C4-2B (cell line): ENCODE results near the gene EXOC6B.
"Not testable (repeated sequence)": the region's sequence is repeated elsewhere in the genome, so short reads cannot be mapped to it uniquely, and the experiment has no call there.

Experiments
- H3K27ac ChIP-seq: fragments of 450-650 bp; 2 replicates; pipeline ENCODE4 v1.5.1; 2017
- ZFX ChIP-seq: fragments of 450-650 bp; IDR thresholded peaks from 2 replicates; pipeline ENCODE4 v1.6.1; 2017
- TF ChIP-seq, protein P1 (sequence below): fragments of 450-650 bp; conservative IDR thresholded peaks from 2 replicates; pipeline ENCODE4 v1.5.1; 2017; ENCODE audit warnings: mild to moderate bottlenecking

The EXOC6B gene

DNA sequence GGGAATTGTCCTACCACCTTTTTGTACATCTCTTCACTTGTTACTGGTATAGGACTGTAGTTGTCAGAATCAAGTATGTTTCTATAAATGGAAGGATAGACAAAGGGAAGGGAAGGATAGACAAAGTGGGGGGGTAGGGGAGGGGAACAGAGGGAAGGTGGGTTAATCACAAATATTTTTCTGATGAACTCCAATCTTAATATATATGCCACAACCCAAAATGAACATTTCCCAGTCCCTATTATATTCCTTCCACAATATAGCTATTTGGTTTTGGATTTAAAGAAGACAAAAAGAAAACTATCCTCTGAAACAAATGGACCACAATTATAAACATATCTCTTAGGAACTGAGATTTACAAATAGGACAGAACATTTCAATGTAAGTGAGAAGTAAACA lies 329.4 kb downstream of the EXOC6B start:
- H3K27ac ChIP-seq = no peak overlapping the region
- no peak for TF ChIP-seq ZFX
- TF ChIP-seq, protein P1, sequence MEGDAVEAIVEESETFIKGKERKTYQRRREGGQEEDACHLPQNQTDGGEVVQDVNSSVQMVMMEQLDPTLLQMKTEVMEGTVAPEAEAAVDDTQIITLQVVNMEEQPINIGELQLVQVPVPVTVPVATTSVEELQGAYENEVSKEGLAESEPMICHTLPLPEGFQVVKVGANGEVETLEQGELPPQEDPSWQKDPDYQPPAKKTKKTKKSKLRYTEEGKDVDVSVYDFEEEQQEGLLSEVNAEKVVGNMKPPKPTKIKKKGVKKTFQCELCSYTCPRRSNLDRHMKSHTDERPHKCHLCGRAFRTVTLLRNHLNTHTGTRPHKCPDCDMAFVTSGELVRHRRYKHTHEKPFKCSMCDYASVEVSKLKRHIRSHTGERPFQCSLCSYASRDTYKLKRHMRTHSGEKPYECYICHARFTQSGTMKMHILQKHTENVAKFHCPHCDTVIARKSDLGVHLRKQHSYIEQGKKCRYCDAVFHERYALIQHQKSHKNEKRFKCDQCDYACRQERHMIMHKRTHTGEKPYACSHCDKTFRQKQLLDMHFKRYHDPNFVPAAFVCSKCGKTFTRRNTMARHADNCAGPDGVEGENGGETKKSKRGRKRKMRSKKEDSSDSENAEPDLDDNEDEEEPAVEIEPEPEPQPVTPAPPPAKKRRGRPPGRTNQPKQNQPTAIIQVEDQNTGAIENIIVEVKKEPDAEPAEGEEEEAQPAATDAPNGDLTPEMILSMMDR = no peak

DNA sequence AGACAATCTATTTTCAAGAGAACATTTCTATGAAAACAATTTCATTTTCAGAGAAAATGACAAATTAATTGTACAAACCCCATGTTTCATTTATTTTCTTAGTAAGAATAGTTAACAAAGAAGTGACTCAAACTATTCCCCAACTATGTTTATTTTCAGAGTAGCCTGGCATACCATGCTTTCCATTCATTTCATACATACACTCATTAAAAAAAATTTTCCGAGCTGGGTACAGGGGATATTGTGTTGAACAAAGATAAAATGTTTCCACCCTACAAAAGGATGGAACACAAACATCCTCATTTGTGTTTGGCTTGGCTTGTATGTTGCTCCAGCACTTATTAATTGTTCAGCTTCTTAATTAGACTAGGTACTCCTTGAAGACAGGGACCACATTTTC lies 331.4 kb downstream of the EXOC6B start:
- H3K27ac ChIP-seq = no peak overlapping the region
- TF ChIP-seq, protein P1 = no peak
- no peak for TF ChIP-seq ZFX

DNA sequence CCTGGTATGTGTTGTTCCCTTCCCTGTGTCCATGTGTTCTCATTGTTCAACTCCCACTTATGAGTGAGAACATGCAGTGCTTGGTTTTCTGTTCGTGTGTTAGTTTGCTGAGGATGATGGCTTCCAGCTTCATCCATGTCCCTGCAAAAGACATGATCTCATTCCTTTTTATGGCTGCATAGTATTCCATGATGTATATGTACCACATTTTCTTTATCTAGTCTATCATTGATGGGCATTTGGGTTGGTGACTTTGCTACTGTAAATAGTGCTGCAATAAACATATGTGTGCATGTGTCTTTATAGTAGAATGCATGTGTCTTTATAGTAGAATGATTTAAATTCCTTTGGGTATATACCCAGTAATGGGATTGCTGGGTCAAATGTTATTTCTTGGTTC lies 341.2 kb downstream of the EXOC6B start:
- not testable (repeated sequence) for H3K27ac ChIP-seq

DNA sequence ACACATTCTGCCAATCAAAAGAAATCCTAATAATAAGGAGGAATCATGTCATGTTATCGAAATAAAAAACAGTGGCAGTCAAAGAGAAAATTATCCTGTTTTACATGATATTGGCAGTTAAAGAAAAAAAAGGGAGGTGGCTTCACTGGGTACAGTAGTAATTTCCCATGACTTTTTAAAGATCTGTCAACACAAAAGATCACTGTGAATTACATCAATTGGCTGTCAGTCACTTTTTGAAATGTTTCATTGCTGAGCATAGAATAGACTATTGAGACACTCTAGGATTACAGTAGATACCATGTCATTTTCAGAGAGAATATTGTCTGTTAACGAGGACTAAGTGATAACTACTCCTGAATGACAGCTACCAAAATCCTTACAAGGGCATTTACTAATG lies 342.5 kb downstream of the EXOC6B start:
- H3K27ac ChIP-seq = no peak overlapping the region
- TF ChIP-seq, protein P1 = no peak
- TF ChIP-seq ZFX = no peak

DNA sequence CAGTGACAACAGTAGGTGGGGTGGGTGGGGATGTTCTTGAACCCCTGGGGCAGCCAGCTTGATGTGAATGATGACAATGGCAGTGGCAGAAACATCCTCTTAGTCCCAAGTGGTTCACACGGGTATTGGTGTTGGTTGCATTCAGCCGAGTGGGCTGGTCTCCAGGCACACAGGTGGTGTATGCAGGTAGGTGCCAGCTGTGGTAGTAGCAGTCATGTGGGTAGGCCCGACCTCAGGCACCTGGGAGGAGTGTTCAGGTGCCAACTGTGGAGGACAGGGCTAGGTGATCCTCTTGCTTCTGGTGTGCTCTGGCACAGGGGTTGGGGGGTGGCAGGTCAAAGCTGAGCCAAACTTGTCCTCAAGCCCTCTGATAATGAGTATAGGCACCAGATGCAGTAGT lies 350.6 kb downstream of the EXOC6B start:
- no peak for TF ChIP-seq ZFX
- TF ChIP-seq, protein P1 = no peak
- H3K27ac ChIP-seq = no peak overlapping the region

DNA sequence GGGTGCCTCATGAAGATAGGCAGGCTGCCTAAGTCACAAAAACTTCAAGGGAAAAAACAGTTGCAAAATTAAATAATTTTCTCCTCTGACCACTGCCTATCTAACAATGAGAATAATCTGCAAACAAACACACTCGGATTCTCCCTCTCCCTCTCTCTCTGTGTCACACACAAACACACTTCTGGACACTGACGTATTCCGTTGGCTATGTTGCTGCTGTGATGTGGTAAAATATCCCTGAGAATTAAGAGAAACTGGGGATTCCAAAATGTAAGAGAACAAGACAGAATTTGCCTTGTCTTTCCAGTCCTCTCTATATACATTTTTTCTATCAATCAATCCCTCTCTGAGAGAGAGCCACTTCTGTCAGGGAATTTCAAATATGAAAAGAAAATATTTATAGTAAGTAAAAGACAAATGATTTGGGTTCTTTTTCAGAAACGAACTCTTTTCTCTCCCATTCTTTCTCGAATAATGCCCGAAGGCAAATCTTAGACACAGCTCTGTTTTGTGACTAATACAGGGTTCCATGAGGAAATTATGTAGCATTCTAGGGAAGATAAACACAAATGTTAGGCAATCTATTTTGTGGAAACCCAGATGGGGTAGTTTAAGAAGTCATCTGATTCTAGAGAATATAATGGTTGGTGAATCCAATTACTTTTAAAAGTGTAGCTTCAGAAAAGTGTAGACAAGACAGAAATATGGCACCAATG lies 367.9 kb downstream of the EXOC6B start:
- no peak overlapping the region for H3K27ac ChIP-seq
- no peak for TF ChIP-seq ZFX
- TF ChIP-seq, protein P1 = no peak

DNA sequence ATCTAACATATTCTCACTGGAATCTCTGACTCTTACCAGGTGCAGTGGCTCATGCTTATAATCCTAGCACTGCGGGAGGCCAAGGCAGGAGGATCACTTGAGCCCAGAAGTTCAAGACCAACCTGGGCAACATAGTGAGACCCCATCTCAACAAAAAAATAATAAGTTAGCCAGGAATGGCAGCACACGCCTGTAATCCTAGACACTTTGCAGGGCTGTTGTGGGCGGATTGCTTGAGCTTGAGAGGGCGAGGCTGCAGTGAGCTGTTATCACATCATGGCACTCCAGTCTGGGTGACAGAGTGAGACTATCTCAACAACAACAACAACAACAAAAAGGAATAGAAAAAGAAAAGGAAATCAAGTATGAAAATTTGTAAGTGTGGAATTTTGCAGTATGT lies 371.6 kb downstream of the EXOC6B start:
- TF ChIP-seq, protein P1 = no peak
- no peak for TF ChIP-seq ZFX
- H3K27ac ChIP-seq = no peak overlapping the region

DNA sequence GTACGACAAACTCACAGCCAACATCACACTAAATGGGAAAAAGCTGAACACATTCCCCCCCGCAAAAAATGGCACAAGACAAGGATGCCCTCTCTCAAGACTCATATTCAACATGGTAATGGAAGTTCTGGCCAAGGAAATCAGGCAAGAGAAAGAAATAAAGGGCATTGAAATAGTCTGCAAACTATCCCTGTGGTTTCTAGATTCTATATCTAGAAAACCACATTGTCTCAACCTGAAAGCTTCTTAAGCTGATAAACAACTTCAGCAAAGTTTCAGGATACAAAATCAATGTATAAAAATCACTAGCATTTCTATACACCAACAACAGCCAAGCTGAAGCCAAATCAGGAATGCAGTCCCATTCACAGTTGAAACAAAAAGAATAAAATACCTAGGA lies 383.6 kb downstream of the EXOC6B start:
- TF ChIP-seq, protein P1 = no peak
- no peak for TF ChIP-seq ZFX
- H3K27ac ChIP-seq = no peak overlapping the region
